ENCODE data around the gene PALM. TPM values are rescaled to one million over a fixed set of nuclear protein-coding genes. Genes with fewer than 3 reads are reported as not detected.
"Not testable (repeated sequence)": the region's sequence is repeated elsewhere in the genome, so short reads cannot be mapped to it uniquely, and the experiment has no call there.

The PALM gene
- total RNA-seq, 2 experiments from 2014 or later = not detected

GRCh38 chr19:688214-688613 is 20.5 kb upstream of the PALM start:
- no peak for DNase-seq
- no peaks in the 10 kb centered on the region for H3K9me3 Mint-ChIP-seq
- H3K27ac Mint-ChIP-seq = no peak overlapping the region
- no peak overlapping the region for H3K4me3 Mint-ChIP-seq
- H3K4me1 Mint-ChIP-seq = no peaks in the 10 kb centered on the region
- H3K27me3 Mint-ChIP-seq = no peaks in the 10 kb centered on the region
- no peaks in the 10 kb centered on the region for H3K36me3 Mint-ChIP-seq

DNA sequence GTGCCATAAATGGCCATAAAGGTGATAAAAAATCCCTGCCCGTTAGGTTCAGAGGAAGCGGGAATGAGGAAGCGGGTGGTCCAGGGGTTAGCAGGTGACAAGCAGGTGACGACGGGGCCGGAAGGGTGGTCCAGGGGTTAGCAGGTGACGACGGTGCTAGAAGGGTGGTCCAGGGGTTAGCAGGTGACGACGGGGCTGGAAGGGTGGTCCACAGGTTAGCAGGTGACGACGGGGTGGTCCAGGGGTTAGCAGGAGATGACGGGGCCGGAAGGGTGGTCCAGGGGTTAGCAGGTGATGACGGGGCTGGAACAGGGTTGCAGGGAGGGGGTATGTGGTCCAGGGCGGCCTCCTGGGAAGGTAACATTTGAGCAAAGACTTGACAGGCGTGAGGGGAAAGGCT is 19.7 kb upstream of the PALM start:
- no peaks in the 10 kb centered on the region for H3K9me3 Mint-ChIP-seq
- H3K4me3 Mint-ChIP-seq = no peak overlapping the region
- no peaks in the 10 kb centered on the region for H3K36me3 Mint-ChIP-seq
- H3K27me3 Mint-ChIP-seq = no peaks in the 10 kb centered on the region
- no peak overlapping the region for H3K27ac Mint-ChIP-seq
- no peak for DNase-seq
- H3K4me1 Mint-ChIP-seq = no peaks in the 10 kb centered on the region

GRCh38 chr19:690203-690602 is 18.5 kb upstream of the PALM start:
- H3K4me1 Mint-ChIP-seq = no peaks in the 10 kb centered on the region
- H3K27me3 Mint-ChIP-seq = peaks cover 10% of the 10 kb centered on the region
- DNase-seq = no peak
- no peaks in the 10 kb centered on the region for H3K9me3 Mint-ChIP-seq
- no peak overlapping the region for H3K27ac Mint-ChIP-seq
- no peaks in the 10 kb centered on the region for H3K36me3 Mint-ChIP-seq
- no peak overlapping the region for H3K4me3 Mint-ChIP-seq

- H3K4me3 Mint-ChIP-seq = no peak overlapping the region
These were observed 14.0 kb upstream of the PALM start for GRCh38 chr19:694481-695351.

GRCh38 chr19:695352-695949 is 13.3 kb upstream of the PALM start, which contains the start of gene PRSS57:
Gene PRSS57 (minus strand): TSS chr19:695452. CDS start chr19:695430, 22 bp downstream.
- DNase-seq = no peak
- Mint-ChIP-seq H3K9me3 (no peaks in the 10 kb centered on the region), H3K4me1 (peaks cover 2% of the 10 kb centered on the region), H3K27ac (no peak within 1 kb of the TSS), H3K27me3 (peaks cover 46% of the 10 kb centered on the region), H3K36me3 (no peaks in the 10 kb centered on the region), H3K4me3 (no peak within 1 kb of the TSS)

More at GRCh38 chr19:694481-695351, 14.0 kb upstream of the PALM start:
- Mint-ChIP-seq H3K27me3 (peaks cover 42% of the 10 kb centered on the region), H3K27ac (no peak overlapping the region), H3K9me3 (no peaks in the 10 kb centered on the region), H3K4me1 (peaks cover 2% of the 10 kb centered on the region), H3K36me3 (no peaks in the 10 kb centered on the region)
- DNase-seq = no peak

- DNase-seq, H3K27ac Mint-ChIP-seq, H3K9me3 Mint-ChIP-seq, H3K4me1 Mint-ChIP-seq, H3K4me3 Mint-ChIP-seq, H3K36me3 Mint-ChIP-seq: not testable (repeated sequence)
- peaks cover 62% of the 10 kb centered on the region for H3K27me3 Mint-ChIP-seq
These were observed 10.2 kb upstream of the PALM start for GRCh38 chr19:698529-698928.

DNA sequence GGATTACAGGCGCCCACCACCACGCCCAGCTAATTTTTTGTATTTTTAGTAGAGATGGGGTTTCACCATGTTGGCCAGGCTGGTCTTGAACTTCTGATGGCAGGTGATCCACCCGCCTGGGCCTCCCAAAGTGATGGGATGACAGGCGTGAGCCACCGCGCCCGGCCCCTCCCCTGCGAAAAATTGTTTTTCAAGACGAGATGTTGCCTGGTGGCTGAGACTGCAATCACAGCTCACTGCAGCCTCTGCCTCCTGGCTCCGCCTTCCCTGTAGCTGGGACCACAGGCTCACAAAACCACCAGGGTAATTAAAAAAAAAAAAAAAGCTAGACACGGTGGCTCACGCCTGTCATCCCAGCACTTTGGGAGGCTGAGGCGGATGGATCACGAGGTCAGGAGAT is 8.8 kb upstream of the PALM start:
- H3K4me1 Mint-ChIP-seq, H3K27ac Mint-ChIP-seq, DNase-seq, H3K9me3 Mint-ChIP-seq, H3K36me3 Mint-ChIP-seq, H3K4me3 Mint-ChIP-seq: not testable (repeated sequence)
- H3K27me3 Mint-ChIP-seq = peaks cover 59% of the 10 kb centered on the region

DNA sequence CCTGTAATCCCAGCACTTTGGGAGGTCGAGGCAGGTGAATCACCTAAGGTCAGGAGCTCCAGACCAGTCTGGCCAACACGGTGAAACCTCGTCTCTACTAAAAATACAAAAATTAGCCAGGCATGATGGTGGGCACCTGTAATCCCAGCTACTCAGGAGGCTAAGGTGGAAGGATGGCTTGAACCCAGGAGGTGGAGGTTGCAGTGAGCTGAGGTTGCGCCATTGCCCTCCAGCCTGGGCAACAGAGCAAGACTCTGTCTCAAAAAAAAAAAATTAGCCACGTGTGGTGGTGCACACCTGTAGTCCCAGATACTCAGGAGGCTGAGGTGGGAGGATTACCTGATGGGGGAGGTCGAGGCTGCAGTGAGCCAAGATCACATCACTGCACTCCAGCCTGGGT is 5.9 kb upstream of the PALM start:
- not testable (repeated sequence) for H3K27ac Mint-ChIP-seq, DNase-seq, H3K4me3 Mint-ChIP-seq, H3K36me3 Mint-ChIP-seq, H3K9me3 Mint-ChIP-seq, H3K4me1 Mint-ChIP-seq
- H3K27me3 Mint-ChIP-seq = peaks cover 61% of the 10 kb centered on the region

GRCh38 chr19:703329-703650 is 5.4 kb upstream of the PALM start:
- Mint-ChIP-seq H3K9me3 (no peaks in the 10 kb centered on the region), H3K4me3 (no peak overlapping the region), H3K4me1 (no peaks in the 10 kb centered on the region), H3K27me3 (peaks cover 60% of the 10 kb centered on the region), H3K27ac (no peak overlapping the region), H3K36me3 (no peaks in the 10 kb centered on the region)
- DNase-seq = no peak

- Mint-ChIP-seq H3K27me3 (peaks cover 55% of the 10 kb centered on the region), H3K27ac (no peak overlapping the region), H3K9me3 (no peaks in the 10 kb centered on the region), H3K36me3 (no peaks in the 10 kb centered on the region), H3K4me1 (no peaks in the 10 kb centered on the region), H3K4me3 (no peak overlapping the region)
- peak; percentile 61 for DNase-seq
These were observed 4.9 kb upstream of the PALM start for GRCh38 chr19:703651-704446.

- Mint-ChIP-seq H3K27ac (no peak overlapping the region), H3K9me3 (no peaks in the 10 kb centered on the region), H3K4me1 (no peaks in the 10 kb centered on the region), H3K27me3 (peaks cover 52% of the 10 kb centered on the region), H3K36me3 (no peaks in the 10 kb centered on the region), H3K4me3 (no peak overlapping the region)
- DNase-seq = no peak
These were observed 4.3 kb upstream of the PALM start for GRCh38 chr19:704447-704741.

DNA sequence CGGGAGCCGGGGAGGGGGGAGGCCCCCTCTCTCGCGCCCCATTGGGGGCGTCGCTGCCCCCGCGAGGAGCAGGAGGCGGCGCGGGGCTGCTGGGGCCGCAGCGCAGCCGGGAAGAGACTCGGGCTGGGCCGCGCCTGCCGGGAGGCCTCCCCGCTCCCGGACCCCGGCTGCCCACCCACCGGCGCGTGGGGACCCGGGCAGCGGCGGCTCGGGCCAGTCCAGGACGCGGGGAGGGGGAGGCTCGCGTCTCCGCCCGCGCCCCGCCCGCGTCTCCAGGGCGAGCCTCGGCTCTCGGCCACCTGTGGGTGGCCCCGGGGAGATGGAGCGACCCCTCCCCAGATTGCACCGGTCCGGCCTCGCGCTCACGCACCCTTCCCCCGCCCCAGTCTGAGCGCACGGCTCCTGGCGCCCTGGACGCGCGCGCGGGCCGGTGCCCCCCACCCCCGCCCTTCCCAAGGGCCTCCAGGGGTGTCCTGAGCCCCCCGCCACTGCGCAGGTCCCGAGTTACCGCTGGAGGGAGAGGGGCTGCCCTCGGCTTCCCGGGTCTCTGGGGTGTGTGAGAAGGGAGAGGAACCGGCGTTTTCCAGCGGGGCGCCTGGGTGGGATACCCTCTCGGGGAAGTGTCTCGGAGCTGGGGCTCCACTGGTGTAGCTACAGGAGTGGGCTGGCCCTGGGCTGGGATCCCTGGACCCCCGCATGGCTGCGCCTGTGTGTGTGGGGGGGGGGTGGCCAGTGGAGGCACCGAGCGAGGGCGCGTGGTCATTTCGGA is 645 bp downstream of the PALM start:
- Mint-ChIP-seq H3K4me1 (no peaks in the 10 kb centered on the region), H3K4me3 (no peak overlapping the region), H3K9me3 (no peaks in the 10 kb centered on the region), H3K27me3 (peaks cover 53% of the 10 kb centered on the region), H3K27ac (no peak overlapping the region), H3K36me3 (no peaks in the 10 kb centered on the region)
- no peak for DNase-seq

- H3K36me3 Mint-ChIP-seq = no peaks in the 10 kb centered on the region
- H3K27me3 Mint-ChIP-seq = peaks cover 52% of the 10 kb centered on the region
- no peak overlapping the region for H3K4me3 Mint-ChIP-seq
- no peaks in the 10 kb centered on the region for H3K9me3 Mint-ChIP-seq
- DNase-seq = no peak
- H3K27ac Mint-ChIP-seq = no peak overlapping the region
- no peaks in the 10 kb centered on the region for H3K4me1 Mint-ChIP-seq
These were observed 1.3 kb downstream of the PALM start for GRCh38 chr19:709965-710571.

DNA sequence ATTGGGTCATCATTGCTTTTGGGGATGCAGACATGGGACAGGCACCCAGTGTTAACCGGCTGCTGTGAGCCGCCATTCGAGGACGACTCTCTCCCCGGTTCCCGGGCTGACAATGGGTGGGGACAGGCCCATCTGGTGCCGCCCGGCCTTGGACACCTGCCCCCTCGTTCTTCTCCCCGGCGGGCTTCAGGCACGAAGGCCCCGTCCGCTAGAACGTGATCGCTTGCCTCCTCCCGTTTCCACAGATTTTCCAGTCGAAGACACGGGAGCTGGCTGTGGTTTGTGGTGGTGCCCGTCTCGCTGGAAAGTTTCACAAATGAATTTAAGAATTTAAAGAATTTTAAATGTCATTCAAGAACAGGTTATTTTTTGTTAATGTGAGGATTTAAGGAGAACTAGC is 2.0 kb downstream of the PALM start:
- H3K27ac Mint-ChIP-seq = no peak overlapping the region
- peaks cover 3% of the 10 kb centered on the region for H3K36me3 Mint-ChIP-seq
- H3K4me1 Mint-ChIP-seq = no peaks in the 10 kb centered on the region
- peaks cover 54% of the 10 kb centered on the region for H3K27me3 Mint-ChIP-seq
- H3K9me3 Mint-ChIP-seq = peaks cover 6% of the 10 kb centered on the region
- no peak for DNase-seq
- H3K4me3 Mint-ChIP-seq = no peak overlapping the region

GRCh38 chr19:711254-711653 is 2.5 kb downstream of the PALM start:
- no peak for DNase-seq
- Mint-ChIP-seq H3K27ac (no peak overlapping the region), H3K9me3 (peaks cover 6% of the 10 kb centered on the region), H3K4me1 (no peaks in the 10 kb centered on the region), H3K36me3 (peaks cover 3% of the 10 kb centered on the region), H3K4me3 (no peak overlapping the region), H3K27me3 (peaks cover 55% of the 10 kb centered on the region)

Measured in activated naive CD8-positive, alpha-beta T cell treated with anti-CD3 and anti-CD28 coated beads for 36 hours (primary cell).